Thyroid gland (tissue), 4 donors: ENCODE data around the gene APCDD1L. TPM values are rescaled to one million over a fixed set of nuclear protein-coding genes. Genes with fewer than 3 reads are reported as not detected.

Experiments
- DNase-seq, 2 donors: peaks; one replicate each; pipeline ENCODE4 v3.0.0-alpha.2; 2019
- H3K27ac ChIP-seq, 3 donors: fragments of 200-600 bp; sonication (generic); 1 replicate in 2 of 3; 2 replicates in 1 of 3; pipeline ENCODE4 v1.5.1; 2016 to 2019; ENCODE audit warnings: mild to moderate bottlenecking in 1 of 3, moderate library complexity in 1 of 3
- H3K27me3 ChIP-seq: fragments of 200-600 bp; sonication (generic); one replicate; pipeline ENCODE4 v1.5.1; 2019
- H3K36me3 ChIP-seq, 2 donors: fragments of 200-600 bp; sonication (generic); one replicate each; pipeline ENCODE4 v1.5.1; 2016 to 2019
- H3K4me1 ChIP-seq, 2 donors: fragments of 200-600 bp; sonication (generic); one replicate each; pipeline ENCODE4 v1.5.1; 2017 to 2019
- H3K4me3 ChIP-seq, 3 donors: fragments of 200-600 bp; sonication (generic); replicated peaks in 1 of 3; 1 replicate in 2 of 3; 2 replicates in 1 of 3; pipeline ENCODE4 v1.5.1; 2016; ENCODE audit warnings: mild to moderate bottlenecking in 1 of 3
- H3K9me3 ChIP-seq: fragments of 200-600 bp; sonication (generic); one replicate; pipeline ENCODE4 v1.5.1; 2017
- CTCF ChIP-seq, 6 experiments: fragments of 200-600 bp in 3 of 6; fragments of 450-650 bp in 3 of 6; sonication (generic) in 3 of 6; IDR thresholded peaks; one replicate each; pipeline ENCODE4 v1.5.1; 2016 to 2019; ENCODE audit warnings: antibody characterized with exemption in 6 of 6, mild to moderate bottlenecking in 2 of 6, inconsistent platforms in 1 of 6, moderate library complexity in 1 of 6
- POLR2A ChIP-seq, 2 donors: fragments of 450-650 bp; IDR thresholded peaks; one replicate each; pipeline ENCODE4 v1.6.1; 2017; ENCODE audit warnings: antibody characterized with exemption in 2 of 2, mild to moderate bottlenecking in 2 of 2, moderate library complexity in 1 of 2
- WGBS, 2 donors: methylation state at CpG; one replicate each; pipeline ENCODE4 v1.1.5; 2017; 5-methylcytosine and 5-hydroxymethylcytosine counted together
- intact Hi-C: fragments of 100-400 bp; cut with DNase I; formaldehyde crosslinking; loops from one replicate; pipeline ENCODE4 v1.15.1; 2023
- total RNA-seq, 4 donors: library from RNA; depleted of rRNA; stranded (reverse); fragments of >200 nt; gene quantifications; one replicate each; pipeline ENCODE4 v1.2.3, GENCODE V29; 2016

APCDD1L gene
- total RNA-seq, 4 donors from 2014 or later, result 0.11 TPM; not detected in 3

GRCh38 chr20:58492074-58492718 lies 23.0 kb downstream of the APCDD1L start:
- no peaks in the 10 kb centered on the region for H3K4me1 ChIP-seq
- no peaks in the 10 kb centered on the region for H3K9me3 ChIP-seq
- 88 to 90% methylated on average over 7 of the region's 7 CpGs for WGBS, 2 donors
- intact Hi-C loops, result no loop called here
- H3K27ac ChIP-seq, result no peak overlapping the region
- DNase-seq, result no peak
- TF ChIP-seq CTCF (IDR thresholded peaks at IDR 0.05), result no peak
- no peak for TF ChIP-seq POLR2A (IDR thresholded peaks at IDR 0.05)
- H3K27me3 ChIP-seq, result no peaks in the 10 kb centered on the region
- no peak overlapping the region for H3K4me3 ChIP-seq
- H3K36me3 ChIP-seq, result no peaks in the 10 kb centered on the region

- WGBS, 2 donors, result 40 to 54% methylated on average over 1 of the region's 1 CpG
- H3K9me3 ChIP-seq, result no peaks in the 10 kb centered on the region
Measured at GRCh38 chr20:58486207-58486606, 29.0 kb downstream of the APCDD1L start.

GRCh38 chr20:58485393-58485792 lies 29.8 kb downstream of the APCDD1L start:
- TF ChIP-seq POLR2A (IDR thresholded peaks at IDR 0.05) (no peak), CTCF (IDR thresholded peaks at IDR 0.05) (no peak)
- Histone ChIP-seq H3K27ac (no peak overlapping the region), H3K4me3 (no peak overlapping the region), H3K27me3 (no peaks in the 10 kb centered on the region), H3K9me3 (no peaks in the 10 kb centered on the region), H3K36me3 (no peaks in the 10 kb centered on the region), H3K4me1 (no peaks in the 10 kb centered on the region)
- 71 to 83% methylated on average over 3 of the region's 3 CpGs for WGBS, 2 donors
- no peak for DNase-seq
- intact Hi-C loops, result no loop called here

More at GRCh38 chr20:58486207-58486606, 29.0 kb downstream of the APCDD1L start:
- DNase-seq, result no peak
- no peaks in the 10 kb centered on the region for H3K4me1 ChIP-seq
- no peak overlapping the region for H3K27ac ChIP-seq
- TF ChIP-seq POLR2A (IDR thresholded peaks at IDR 0.05), result no peak
- TF ChIP-seq CTCF (IDR thresholded peaks at IDR 0.05), result no peak
- no peak overlapping the region for H3K4me3 ChIP-seq
- no peaks in the 10 kb centered on the region for H3K27me3 ChIP-seq
- intact Hi-C loops, result no loop called here
- no peaks in the 10 kb centered on the region for H3K36me3 ChIP-seq

- intact Hi-C loops, result no loop called here
Measured at GRCh38 chr20:58483470-58483869, 31.7 kb downstream of the APCDD1L start.

More at GRCh38 chr20:58483470-58483869, 31.7 kb downstream of the APCDD1L start:
- DNase-seq, result no peak
- WGBS, 2 donors, result 88 to 91% methylated on average over 6 of the region's 6 CpGs
- TF ChIP-seq CTCF (IDR thresholded peaks at IDR 0.05) (no peak), POLR2A (IDR thresholded peaks at IDR 0.05) (no peak)
- H3K36me3 ChIP-seq, result no peaks in the 10 kb centered on the region
- no peaks in the 10 kb centered on the region for H3K27me3 ChIP-seq
- no peaks in the 10 kb centered on the region for H3K4me1 ChIP-seq
- H3K4me3 ChIP-seq, result no peak overlapping the region
- no peaks in the 10 kb centered on the region for H3K9me3 ChIP-seq
- H3K27ac ChIP-seq, result no peak overlapping the region
